Fibroblast of lung (primary cell): ENCODE results near the gene WTAP.

Experiments used
- CTCF ChIP-seq, 2 donors: IDR thresholded peaks in 1 of 2; conservative IDR thresholded peaks in 1 of 2; 1 replicate in 1 of 2; 2 replicates in 1 of 2; pipeline ENCODE4 v1.5.1; 2011 to 2012; ENCODE audit warnings: low read length in 2 of 2, control low read depth in 1 of 2, inconsistent platforms in 1 of 2, low read depth in 1 of 2, mild to moderate bottlenecking in 1 of 2
- EZH2 ChIP-seq: IDR thresholded peaks from 2 replicates; pipeline ENCODE4 v1.5.1; 2012; ENCODE audit warnings: low read length, control low read depth, mild to moderate bottlenecking; ENCODE audit errors: missing control alignments

GRCh38 chr6:159789377-159790148 is 62.3 kb downstream of the WTAP start, which contains the start of gene TCP1:
- TF ChIP-seq EZH2 (no peak), CTCF (conservative IDR thresholded peaks at IDR 0.05 in 1 of 2, IDR thresholded peaks at IDR 0.05 in 1 of 2; ENCODE audit: low read depth in 1 of 2, low read length in 2 of 2) (no peak)
